Fibroblast of skin of left quadriceps (primary cell): ENCODE results near the gene MOSPD2.

Experiments used
- DNase-seq, 2 experiments: peaks; one replicate each; pipeline ENCODE4 v3.0.0-alpha.2; 2013; ENCODE audit warnings: low read depth in 2 of 2

MOSPD2 gene

DNA sequence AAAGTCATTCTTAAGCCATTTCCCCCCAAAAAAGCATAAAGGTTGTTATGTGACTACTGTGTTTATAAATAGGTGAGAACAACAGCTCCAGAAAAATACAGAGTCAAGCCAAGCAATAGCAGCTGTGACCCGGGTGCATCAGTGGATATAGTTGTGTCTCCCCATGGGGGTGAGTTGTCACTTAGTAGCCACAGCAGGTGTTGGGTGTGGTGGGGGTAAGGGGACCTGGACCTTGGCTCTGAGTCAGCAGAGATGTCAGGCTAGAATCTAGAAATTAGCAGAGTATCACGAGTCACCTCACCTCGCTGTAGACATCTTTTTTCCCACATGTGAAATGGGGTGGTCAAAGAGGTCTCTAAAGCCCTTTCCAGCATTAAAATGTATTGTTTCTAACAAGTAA, 42.4 kb downstream of the MOSPD2 start:
- no peak for DNase-seq

DNA sequence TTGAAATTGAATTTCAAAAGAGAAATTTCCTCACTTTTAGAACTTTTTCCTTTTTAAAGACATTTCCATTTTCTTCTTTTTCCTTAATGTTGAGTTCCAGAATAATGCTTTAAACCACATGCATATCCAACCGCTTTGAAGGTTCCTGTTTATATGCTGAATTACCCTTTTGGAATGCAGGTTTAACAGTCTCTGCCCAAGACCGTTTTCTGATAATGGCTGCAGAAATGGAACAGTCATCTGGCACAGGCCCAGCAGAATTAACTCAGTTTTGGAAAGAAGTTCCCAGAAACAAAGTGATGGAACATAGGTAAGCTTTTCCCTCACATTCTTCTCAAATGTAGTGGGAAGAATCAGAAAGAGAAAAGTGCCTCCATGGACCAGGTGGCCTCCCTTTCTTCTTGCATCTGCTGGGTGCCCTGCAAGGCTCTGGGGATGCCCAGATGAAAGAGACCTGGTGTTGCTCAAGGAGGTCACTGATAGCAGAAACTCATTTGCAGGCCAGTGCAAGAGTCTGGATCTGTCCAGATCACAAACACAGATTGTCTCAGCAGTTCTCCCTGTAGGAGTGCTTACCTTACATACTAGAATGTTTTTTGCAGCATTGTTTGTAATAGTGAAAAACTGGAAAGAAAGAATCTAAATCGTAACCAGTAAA, 42.9 kb downstream of the MOSPD2 start:
- DNase-seq: peak in 1 of 2 experiments; percentile 35

DNA sequence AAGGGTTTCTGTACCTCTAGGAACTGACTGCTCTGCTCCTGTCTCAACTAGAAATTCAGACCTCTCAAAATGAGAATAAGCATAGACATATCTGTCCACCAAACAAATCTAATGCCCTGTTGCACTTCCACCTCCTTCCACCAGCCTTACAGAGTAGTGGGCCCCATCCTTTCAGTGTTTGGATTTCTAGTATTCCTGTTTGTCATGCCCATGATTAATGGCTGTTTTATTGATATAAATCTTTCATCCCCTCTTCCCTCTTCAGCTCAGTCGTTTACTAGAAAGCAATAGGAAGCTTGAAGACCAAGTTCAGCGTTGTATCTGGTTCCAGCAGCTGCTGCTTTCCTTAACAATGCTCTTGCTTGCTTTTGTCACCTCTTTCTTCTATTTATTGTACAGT, 46.2 kb downstream of the MOSPD2 start:
- DNase-seq: no peak

DNA sequence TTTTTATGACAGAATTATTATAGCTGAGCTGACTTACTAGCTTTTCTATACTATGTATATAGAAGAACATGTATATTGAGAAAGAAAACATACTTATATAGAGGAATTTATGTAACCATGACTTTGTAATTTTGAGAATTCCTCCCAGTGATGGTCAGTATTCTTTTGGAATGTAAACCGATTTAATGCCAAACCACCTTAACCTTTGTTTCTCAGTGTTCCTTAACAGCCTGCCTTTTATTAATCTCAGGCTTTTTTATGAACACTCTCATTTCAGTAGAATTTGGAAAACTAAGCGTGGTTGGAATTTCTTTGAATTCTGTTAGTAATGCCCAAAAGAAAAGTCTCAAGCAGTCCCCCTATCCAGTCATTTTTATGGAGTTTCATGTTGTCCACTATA, 47.0 kb downstream of the MOSPD2 start:
- peak in 1 of 2 experiments; percentile 20 for DNase-seq

DNA sequence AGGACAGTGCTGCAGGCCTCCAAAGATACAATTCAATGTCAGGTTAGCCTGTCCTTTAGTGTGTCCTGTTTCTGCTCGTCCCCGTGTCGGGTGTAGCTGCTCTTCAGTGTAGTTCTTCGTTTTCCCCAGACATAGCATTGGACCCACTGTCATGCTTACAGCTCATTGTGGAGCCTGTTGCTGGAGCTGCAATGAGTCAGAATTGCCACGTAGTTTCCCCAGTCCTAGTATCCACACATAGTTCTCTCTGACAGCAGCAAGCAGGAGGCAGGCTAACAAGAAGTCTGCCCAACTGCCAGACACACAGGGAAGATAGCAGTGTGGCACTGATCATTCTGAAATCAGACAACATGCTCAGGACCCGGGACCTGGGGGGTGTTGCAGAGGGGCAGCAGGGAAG, 49.2 kb downstream of the MOSPD2 start:
- DNase-seq: peak; percentile 44 to 50

DNA sequence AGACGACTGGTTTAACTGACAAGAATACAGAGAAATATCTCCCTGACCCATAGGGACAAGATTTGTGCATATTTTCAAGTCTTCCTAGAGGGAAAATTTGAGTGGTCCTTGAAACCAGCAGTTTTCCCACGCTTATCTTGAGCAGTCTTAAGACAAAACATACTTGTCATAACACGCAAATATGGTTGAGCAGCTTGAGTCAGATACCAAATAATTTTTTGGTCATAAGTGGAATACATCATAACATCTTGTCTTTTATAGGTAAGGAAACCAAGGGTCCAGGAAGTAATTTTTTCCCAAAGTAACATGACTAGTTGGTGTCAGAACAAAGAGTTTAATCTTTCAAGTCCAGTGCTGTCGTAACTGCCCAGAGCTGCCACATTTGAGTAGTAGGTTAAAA, 50.5 kb downstream of the MOSPD2 start:
- no peak for DNase-seq

DNA sequence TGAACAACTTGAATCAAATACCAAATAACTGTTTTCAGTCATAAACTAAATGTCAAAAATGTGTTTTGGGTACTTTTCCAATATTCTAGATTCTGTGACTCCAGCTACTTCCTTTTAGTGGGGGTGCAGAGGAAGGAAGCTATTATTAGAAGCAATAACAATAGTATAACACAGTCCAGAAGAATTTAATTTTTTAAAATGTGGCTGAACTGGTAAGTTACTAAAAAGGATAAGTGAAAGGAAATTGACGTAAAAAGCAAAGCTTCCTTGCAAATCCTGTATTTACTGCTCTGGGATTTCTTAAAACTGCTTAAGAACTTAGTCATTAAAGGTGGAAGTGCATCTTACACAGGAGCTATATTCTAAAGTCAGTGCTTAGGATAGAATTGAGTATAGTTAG, 53.2 kb downstream of the MOSPD2 start:
- DNase-seq: no peak

DNA sequence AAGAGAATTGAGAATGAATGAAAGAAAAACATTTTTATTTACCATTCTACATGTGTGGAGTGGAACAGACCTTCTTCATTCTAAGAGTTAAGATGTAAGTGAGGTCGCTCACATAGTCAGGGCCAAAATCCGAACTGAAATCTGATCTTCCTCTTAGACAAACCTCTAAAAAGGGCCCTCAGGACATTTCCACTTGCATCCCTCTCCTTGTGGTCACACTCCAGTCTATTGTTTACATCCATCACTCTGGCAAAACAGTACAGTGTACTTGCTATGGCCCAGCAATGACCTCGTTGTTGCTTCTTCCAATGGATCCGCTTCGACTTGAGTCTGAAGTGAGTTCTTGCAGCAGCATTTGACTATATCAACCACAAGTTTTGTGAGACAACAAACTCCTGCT, 54.2 kb downstream of the MOSPD2 start:
- no peak for DNase-seq

DNA sequence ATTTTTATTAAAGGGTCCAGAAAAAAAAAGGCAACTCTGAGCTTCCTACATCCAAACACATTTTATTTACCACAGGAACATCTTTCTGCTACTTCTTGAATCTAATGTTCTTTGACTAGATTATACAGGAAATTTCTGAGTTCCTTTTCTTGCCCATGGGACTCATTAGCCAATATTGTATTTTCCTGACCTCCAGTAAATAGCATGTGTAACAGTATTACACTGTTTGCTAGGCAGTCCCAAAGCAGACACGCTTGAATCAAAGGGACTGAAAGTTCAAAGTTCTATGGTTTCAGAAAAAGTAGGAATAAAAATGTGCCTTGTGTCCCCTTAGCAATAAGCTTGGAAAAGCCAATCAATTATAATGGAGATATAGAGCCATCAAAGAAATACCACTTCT, 57.4 kb downstream of the MOSPD2 start:
- DNase-seq: no peak

DNA sequence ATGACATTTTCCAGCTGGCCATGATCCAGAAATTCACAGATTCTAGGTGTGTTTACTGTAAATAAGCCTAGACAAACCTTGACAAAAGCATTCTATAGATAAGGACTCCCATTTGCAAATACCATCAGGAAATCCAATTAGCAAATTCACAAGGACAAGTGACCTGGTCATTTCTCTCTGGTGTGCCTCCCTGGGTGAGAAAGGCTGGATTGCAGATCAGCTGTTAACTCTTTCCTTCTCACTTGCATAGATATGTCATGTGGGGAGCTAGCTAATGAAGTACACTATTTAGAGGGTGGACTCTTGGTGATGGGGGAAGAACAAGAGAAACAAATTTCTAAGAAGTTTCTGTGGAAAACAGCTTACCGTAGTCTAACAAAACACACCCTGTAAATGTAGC, 58.9 kb downstream of the MOSPD2 start:
- no peak for DNase-seq

DNA sequence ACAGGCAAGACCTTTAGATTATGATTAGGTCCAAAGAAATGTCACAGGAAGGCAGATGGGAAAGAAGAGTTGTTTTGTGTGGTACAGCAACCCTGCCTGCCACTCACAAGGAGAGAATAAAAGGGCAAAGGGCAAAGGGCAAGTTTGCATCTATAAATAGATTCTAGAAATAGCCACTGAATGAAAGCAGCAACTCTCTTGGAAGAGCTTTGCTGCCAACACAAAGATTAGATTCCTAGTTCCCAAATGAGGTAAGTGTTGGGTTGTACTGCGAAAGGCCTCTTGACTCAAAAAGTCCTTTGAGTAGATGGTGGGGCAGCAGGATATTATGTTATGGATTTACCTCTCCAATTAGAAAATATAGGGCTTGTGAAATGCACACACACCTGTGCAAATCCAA, 61.2 kb downstream of the MOSPD2 start:
- no peak for DNase-seq

DNA sequence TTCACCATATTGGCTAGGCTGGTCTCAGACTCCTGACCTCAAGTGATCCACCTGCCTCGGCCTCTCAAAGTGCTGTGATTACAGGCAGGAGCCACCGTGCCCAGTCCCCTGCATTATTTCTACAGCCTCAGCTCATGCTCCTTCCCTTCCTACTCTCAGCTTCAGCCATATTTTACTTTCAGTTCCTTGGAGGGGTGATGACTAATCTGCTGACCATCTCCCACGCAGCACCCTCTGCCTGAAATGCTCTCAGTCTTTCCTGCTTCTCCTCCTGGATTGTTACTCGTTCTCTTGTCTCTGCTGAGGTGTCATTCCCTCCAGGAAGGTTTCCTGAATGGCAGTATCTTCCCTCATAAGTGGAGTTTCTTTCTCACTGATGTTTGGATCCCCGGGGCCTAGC, 63.3 kb downstream of the MOSPD2 start:
- peak; percentile 32 to 34 for DNase-seq

DNA sequence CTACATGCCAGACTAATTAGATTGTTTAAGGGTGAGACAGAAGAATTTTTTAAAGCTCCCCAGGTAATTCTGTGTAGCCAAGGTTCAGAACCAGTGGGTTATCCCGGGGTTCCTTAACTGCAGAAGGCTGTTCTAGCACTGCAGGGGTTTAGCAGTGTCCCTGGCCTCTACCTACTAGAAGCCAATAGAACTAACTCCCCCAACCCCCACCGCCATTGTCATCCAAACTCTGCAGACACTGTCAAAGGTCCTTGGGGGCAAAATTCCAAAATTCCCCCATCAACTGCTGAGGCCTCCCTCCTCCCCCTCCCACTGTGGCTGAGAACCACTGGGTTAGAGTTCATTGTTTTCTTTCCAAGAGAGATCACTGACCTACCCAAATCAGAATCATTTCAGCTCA, 66.4 kb downstream of the MOSPD2 start:
- DNase-seq: no peak

DNA sequence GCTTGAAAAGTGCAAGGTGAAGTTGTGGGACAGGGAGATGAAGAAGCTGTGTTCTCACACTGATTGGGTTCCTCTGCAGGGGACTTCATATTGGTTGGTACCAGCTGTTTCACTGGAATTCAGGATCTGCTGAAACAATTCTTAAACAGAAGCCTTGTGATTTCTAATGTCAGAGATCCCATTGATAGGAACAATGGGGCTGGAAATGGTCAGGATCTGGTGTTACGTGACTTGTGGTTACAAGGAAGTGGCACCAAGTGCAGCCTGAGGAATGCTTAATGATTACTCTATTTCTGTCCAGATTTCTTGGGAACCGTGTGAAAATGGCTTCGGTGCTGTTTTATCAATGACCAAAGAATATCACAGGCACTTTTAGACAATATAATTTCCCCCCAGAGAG, 68.1 kb downstream of the MOSPD2 start:
- DNase-seq: no peak

DNA sequence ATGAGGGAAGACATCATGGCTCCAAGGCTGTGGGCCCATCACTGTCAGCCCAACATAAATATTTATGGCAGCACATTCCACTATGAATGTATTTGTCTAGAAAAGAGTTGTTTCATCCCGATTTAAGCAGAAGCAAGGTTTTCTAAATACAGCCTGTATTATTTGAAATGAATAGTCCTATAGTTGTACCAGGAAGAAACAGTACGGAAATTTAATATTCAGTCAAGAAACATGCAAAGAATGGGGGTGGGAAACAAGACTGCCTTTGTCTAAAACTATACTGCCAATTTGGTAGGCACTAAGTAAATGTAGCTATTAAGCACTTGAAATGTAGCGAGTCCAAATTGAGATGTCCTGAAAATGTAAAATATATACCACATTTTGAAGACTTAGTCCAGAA, 69.1 kb downstream of the MOSPD2 start:
- no peak for DNase-seq

DNA sequence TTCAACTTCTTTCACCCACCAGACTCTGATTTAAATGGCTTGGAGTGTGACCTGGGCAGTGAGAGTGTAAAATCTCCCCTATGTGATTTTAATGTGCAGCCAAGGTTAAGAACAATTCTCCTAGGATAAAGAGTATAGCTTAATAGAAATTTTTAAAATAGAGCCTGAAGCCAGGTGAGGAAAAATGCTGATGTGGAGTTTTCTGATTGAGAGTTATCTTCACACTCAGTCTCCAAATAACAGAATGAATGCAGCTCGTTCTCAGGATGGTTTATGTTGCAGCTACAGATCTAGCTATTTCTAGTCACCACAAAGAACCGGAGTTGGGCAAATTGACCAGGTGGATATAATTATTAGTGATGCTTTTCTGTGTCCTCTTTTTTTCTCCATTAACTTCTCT, 70.7 kb downstream of the MOSPD2 start:
- DNase-seq: no peak

DNA sequence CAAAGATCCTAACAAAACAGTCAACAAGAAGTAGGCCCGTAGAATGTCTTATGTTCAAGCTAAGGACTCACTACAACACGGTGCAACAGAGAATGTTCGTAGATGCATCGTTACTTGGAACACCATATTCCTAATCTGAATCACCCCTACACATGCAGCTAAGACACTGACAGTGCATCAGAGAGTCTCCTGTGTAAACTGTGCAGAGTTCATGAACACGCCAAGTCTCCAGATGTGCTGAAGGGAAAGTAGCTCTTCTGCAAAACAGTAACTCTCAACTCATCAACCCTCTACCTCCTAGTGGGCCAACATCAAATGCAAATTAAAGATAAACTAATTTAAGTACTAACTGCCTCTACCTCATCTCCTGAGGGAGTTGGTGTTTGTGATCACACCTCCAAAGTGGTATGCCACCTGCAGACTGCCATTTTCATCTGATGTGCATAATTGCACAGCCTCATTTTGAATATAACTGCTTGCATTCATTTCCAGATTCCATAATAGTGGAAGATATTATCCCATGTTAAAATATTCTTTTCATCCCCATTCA, 73.5 kb downstream of the MOSPD2 start:
- DNase-seq: no peak

DNA sequence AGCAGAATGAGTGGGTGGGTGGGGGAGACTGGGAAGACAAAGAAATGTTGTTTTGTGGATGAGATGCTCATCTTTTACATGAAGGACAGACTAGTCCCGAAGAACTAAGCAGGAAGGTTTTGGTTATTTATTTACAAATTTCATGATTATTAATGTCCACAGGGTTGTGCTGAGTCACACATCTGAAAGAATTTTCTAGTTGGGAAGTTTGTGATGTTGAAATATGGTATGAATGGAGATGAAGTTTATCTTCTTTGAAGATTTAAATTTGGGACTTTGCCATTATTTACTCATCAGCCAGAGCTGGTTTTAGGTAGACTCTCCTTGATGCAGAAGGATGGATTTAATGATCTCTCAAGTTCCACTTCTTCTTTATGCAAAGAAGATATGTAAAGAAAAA, 75.5 kb downstream of the MOSPD2 start:
- DNase-seq: no peak

DNA sequence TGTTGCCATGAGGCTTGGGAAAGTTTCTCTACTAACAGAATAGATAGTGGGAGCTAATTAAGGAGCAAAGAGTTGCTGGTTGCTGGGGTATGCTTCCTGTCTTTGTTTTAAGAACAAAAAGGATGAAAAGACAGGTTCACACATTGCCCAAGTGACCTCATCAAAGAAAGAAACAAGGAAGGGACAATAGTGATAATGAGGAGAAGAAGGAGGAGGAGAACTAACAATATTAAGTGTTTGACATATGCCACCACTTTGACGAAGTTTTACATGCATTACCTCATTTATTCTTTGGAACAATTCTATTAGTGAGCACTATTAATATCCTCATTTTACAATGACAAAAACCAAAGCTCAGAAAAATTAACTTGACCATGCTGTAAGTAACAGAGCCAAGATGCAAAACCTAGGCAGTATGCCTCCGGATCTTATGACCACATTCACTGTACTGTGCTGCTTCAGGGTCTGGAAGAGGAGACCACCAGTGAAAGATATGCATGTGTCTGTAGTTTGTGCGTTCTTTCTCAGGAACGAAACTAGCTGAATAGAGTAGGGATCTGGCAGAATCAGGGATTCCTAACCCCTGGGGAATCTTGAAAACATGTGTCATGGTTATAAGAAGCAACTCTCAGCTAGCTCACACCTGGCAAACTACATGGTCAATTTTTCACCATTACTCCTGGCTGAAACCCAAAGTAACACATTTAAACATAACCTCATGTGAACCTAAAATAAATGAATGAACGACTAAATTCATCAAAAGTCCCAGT, 83.8 kb downstream of the MOSPD2 start:
- no peak for DNase-seq

DNA sequence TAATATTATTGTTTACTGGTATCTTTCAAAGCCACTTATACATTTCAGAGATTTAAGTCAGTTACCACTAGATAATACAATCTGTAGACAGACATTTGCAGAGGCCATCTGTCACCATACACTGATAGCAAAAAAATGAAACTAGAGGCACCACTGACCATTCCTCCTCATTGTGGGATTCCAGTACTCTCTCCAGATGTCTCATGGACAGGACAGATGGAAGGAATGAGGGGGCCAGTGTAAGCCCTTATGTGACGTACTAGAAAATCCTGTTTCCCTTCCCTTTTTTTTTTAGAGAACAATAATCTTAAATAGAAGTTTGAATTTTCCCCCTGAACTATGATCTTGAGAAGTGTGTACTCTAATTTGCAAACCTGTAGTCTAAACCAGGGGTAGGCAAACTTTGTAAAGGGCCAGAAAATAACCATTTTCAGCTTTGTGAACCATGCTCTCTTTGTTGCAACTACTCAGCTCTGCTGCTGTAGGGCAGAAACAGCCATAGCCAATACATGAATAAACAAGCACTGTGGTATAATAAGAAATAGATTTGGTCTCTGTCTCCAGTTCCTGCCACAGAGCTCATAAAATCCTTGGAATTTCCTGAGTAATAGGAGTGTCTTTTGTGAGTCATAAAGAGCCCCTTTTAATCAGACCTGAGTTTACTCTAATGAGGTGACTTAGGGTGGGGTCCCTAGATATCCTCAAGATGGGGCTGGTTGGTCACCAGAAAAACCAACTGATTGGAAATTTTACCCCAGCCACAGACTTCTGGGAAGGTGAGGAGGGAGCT, 90.4 kb downstream of the MOSPD2 start:
- DNase-seq: peak; percentile 22 to 29

DNA sequence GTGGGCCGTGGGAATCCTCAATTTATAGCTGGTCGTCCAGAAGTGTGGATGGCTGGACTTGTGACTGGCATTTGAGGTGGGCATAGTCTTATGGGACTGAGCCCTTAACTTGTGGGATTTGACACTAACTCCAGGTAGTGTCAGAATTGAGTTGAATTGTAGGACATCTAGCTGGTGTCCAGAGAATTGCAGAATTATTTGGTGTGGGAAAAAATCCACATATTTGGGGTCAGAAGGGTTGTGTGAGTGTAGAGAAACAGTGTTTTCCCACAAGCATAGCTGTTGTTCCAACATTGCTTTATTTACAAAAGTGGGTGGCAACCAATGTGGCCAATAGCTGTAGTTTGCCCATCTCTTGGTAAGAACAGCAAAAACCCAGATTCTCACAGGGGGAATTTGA, 91.3 kb downstream of the MOSPD2 start:
- no peak for DNase-seq
